K562 (cell line): ENCODE data around the gene APEX2. TPM values are rescaled to one million over a fixed set of nuclear protein-coding genes. Genes with fewer than 3 reads are reported as not detected.

Experiments used
- ATAC-seq: fragments of 200-7000 bp; cut with Tn5 transposase; 3 replicates; pipeline ENCODE4 v1.9.1; 2020; ENCODE audit warnings: moderate library complexity
- BruUV-seq: library from RNA; stranded (reverse); fragments of 400-500 nt; replicated peaks from 2 replicates; lab custom pipeline; 2021; lab: Mats Ljungman, UMichigan
- CTCF ChIA-PET: fragments of 300-600 bp; formaldehyde crosslinking; extraction: SDS; loops from one replicate; lab custom pipeline; 2021; ENCODE audit warnings: low intra/inter-chr PET ratio; lab: Yijun Ruan, JAX
- POLR2A ChIA-PET: fragments of 300-600, 350-650 bp; sonication (Branson Sonifier 250); formaldehyde crosslinking; extraction: SDS; loops from one replicate; lab custom pipeline; 2021; ENCODE audit warnings: antibody characterized with exemption, inconsistent platforms; lab: Yijun Ruan, JAX
- DNase-seq, 4 experiments: peaks; one replicate each; pipeline versions ENCODE4 v3.0.0 to v3.0.0-alpha.2; 2011 to 2018; ENCODE audit warnings: low spot score in 3 of 4, mixed read lengths in 3 of 4; ENCODE audit errors: extremely low read depth in 1 of 4
- FAIRE-seq: peaks from 2 replicates; lab custom pipeline; 2011; peaks lifted over from hg19 to GRCh38; lab: Jason Lieb, UNC
- H2AFZ ChIP-seq: 2 replicates; pipeline ENCODE4 v1.6.0; 2011; ENCODE audit warnings: low read depth, low read length, control low read depth, inconsistent platforms
- H3K27ac ChIP-seq: fragments of 200-600 bp; 3 replicates; pipeline ENCODE4 v1.8.0; 2011; ENCODE audit warnings: low read depth, mild to moderate bottlenecking, control low read depth, inconsistent platforms, low read length, moderate library complexity, mixed read lengths; ENCODE audit errors: extremely low read depth
- H3K27me3 ChIP-seq, 2 experiments: fragments of 300-600 bp in 1 of 2; 2 replicates in 1 of 2; 3 replicates in 1 of 2; pipeline versions ENCODE4 v1.6.0 to v1.8.0; 2011; ENCODE audit warnings: inconsistent platforms in 2 of 2, low read length in 2 of 2, mild to moderate bottlenecking in 1 of 2, mixed read lengths in 1 of 2, moderate library complexity in 1 of 2; ENCODE audit not compliant: control insufficient read depth in 2 of 2, insufficient read depth in 2 of 2
- H3K36me3 ChIP-seq: fragments of 300-600 bp; 3 replicates; pipeline ENCODE4 v1.8.0; 2011; ENCODE audit warnings: mild to moderate bottlenecking, low read length, inconsistent platforms; ENCODE audit not compliant: control insufficient read depth, insufficient read depth
- H3K4me1 ChIP-seq, 2 experiments: fragments of 200-600 bp in 1 of 2; replicated peaks in 1 of 2; 2 replicates in 1 of 2; 3 replicates in 1 of 2; pipeline versions ENCODE4 v1.5.1 to v1.8.0; 2011; ENCODE audit warnings: inconsistent platforms in 2 of 2, low read length in 2 of 2, mild to moderate bottlenecking in 1 of 2, mixed read lengths in 1 of 2, moderate library complexity in 1 of 2; ENCODE audit not compliant: control insufficient read depth in 2 of 2, insufficient read depth in 2 of 2
- H3K4me2 ChIP-seq: 2 replicates; pipeline ENCODE4 v1.6.1; 2011; ENCODE audit warnings: low read length, control low read depth, inconsistent platforms, mixed read lengths; ENCODE audit not compliant: insufficient read depth
- H3K4me3 ChIP-seq: fragments of 200-600 bp; sonication (generic), shearing (Covaris generic); 2 replicates; pipeline ENCODE4 v1.5.1; 2016; ENCODE audit warnings: control low read depth, inconsistent platforms
- H3K79me2 ChIP-seq: fragments of 200-600 bp; 3 replicates; pipeline ENCODE4 v1.8.0; 2011; ENCODE audit warnings: low read length, inconsistent platforms; ENCODE audit not compliant: control insufficient read depth, insufficient read depth
- H3K9ac ChIP-seq, 2 experiments: 2 replicates each; pipeline versions ENCODE4 v1.6.0 to v1.6.1; 2011; ENCODE audit warnings: low read depth in 2 of 2, low read length in 2 of 2, control low read depth in 1 of 2, inconsistent platforms in 1 of 2, mild to moderate bottlenecking in 1 of 2, mixed read lengths in 1 of 2; ENCODE audit not compliant: insufficient read depth in 1 of 2
- H3K9me1 ChIP-seq: one replicate; pipeline ENCODE4 v1.6.0; 2011; ENCODE audit warnings: inconsistent platforms, mild to moderate bottlenecking, low read length, moderate library complexity; ENCODE audit not compliant: control insufficient read depth, insufficient read depth
- H3K9me3 ChIP-seq: replicated peaks from 2 replicates; pipeline ENCODE4 v1.5.1; 2011; ENCODE audit warnings: low read depth, low read length, inconsistent platforms; ENCODE audit not compliant: control insufficient read depth, insufficient read depth
- H4K20me1 ChIP-seq: replicated peaks from 2 replicates; pipeline ENCODE4 v1.6.1; 2011; ENCODE audit warnings: low read length, inconsistent platforms, mixed read lengths; ENCODE audit not compliant: control insufficient read depth, insufficient read depth
- BRD4 ChIP-seq: fragments of 200-600 bp; sonication (generic); IDR thresholded peaks from 2 replicates; pipeline ENCODE4 v1.6.1; 2017; ENCODE audit warnings: inconsistent platforms
- CC2D1A ChIP-seq: fragments of 450-650 bp; IDR thresholded peaks from 2 replicates; pipeline ENCODE4 v1.6.1; 2017; ENCODE audit warnings: mild to moderate bottlenecking
- ELF4 ChIP-seq: fragments of 450-650 bp; formaldehyde crosslinking; IDR thresholded peaks from 2 replicates; pipeline ENCODE4 v1.4.0; 2022; ENCODE audit warnings: missing genetic modification characterization
- ESRRB ChIP-seq: fragments of 250-450 bp; sonication (Bioruptor Pico); IDR thresholded peaks from 2 replicates; pipeline ENCODE4 v1.5.0; 2020; ENCODE audit warnings: mild to moderate bottlenecking, moderate library complexity, borderline replicate concordance
- FOXK2 ChIP-seq, 2 experiments: fragments of 450-650 bp; IDR thresholded peaks in 1 of 2; conservative IDR thresholded peaks in 1 of 2; 2 replicates each; pipeline ENCODE4 v1.6.1; 2016; ENCODE audit warnings: low read depth in 2 of 2, mild to moderate bottlenecking in 1 of 2
- GTF2B ChIP-seq: IDR thresholded peaks from 2 replicates; pipeline ENCODE4 v1.6.1; 2011; ENCODE audit not compliant: insufficient read length; ENCODE audit errors: extremely low read depth
- ID3 ChIP-seq, 2 experiments: fragments of 250-450 bp in 1 of 2; fragments of 450-650 bp in 1 of 2; sonication (Bioruptor Pico) in 1 of 2; IDR thresholded peaks; 2 replicates each; pipeline versions ENCODE4 v1.6.1 to v1.8.0; 2016 to 2021; ENCODE audit warnings: mild to moderate bottlenecking in 2 of 2, moderate library complexity in 2 of 2, missing compliant biosample characterization in 1 of 2, missing genetic modification characterization in 1 of 2
- JUND ChIP-seq, 2 experiments: IDR thresholded peaks; 2 replicates in 1 of 2; 3 replicates in 1 of 2; pipeline ENCODE4 v1.6.1; 2011; ENCODE audit warnings: borderline replicate concordance in 2 of 2, low read depth in 2 of 2, low read length in 2 of 2, improper control_type of control experiment in 1 of 2, missing biosample characterization in 1 of 2, missing genetic modification characterization in 1 of 2, missing genetic modification reagents in 1 of 2
- MAFF ChIP-seq: IDR thresholded peaks from 2 replicates; pipeline ENCODE4 v1.6.1; 2012; ENCODE audit warnings: low read length, improper control_type of control experiment
- MLLT1 ChIP-seq, 2 experiments: fragments of 450-650 bp; IDR thresholded peaks; 2 replicates each; pipeline ENCODE4 v1.6.1; 2016
- MTA1 ChIP-seq: fragments of 450-650 bp; IDR thresholded peaks from 2 replicates; pipeline ENCODE4 v1.6.1; 2017; ENCODE audit warnings: borderline replicate concordance
- MTA3 ChIP-seq: fragments of 450-650 bp; formaldehyde crosslinking; IDR thresholded peaks from 2 replicates; pipeline ENCODE4 v1.6.1; 2017; ENCODE audit warnings: mild to moderate bottlenecking, borderline replicate concordance
- NCOA2 ChIP-seq, 2 experiments: fragments of 450-650 bp; IDR thresholded peaks; 2 replicates each; pipeline ENCODE4 v1.6.1; 2018; ENCODE audit warnings: mild to moderate bottlenecking in 2 of 2, moderate library complexity in 1 of 2; ENCODE audit not compliant: partially characterized antibody in 2 of 2
- SREBF1 ChIP-seq: fragments of 150-350 bp; IDR thresholded peaks from 2 replicates; pipeline ENCODE4 v1.6.1; 2014; ENCODE audit warnings: antibody characterized with exemption, low read depth, low read length, borderline replicate concordance
- STAG1 ChIP-seq: sonication (generic); formaldehyde crosslinking; IDR thresholded peaks from 2 replicates; pipeline ENCODE4 v1.5.0; 2020; ENCODE audit warnings: missing genetic modification reagents, borderline replicate concordance
- TRIM28 ChIP-seq: fragments of 450-650 bp; IDR thresholded peaks from 2 replicates; pipeline ENCODE4 v1.6.1; 2017
- YY1 ChIP-seq, 3 experiments: IDR thresholded peaks; 2 replicates each; pipeline ENCODE4 v1.6.1; 2011; ENCODE audit warnings: low read length in 2 of 3, mild to moderate bottlenecking in 2 of 3, moderate library complexity in 2 of 3, borderline replicate concordance in 1 of 3, control low read depth in 1 of 3, low read depth in 1 of 3; ENCODE audit not compliant: insufficient read depth in 3 of 3, insufficient replicate concordance in 2 of 3, control insufficient read depth in 1 of 3, insufficient read length in 1 of 3; ENCODE audit errors: extremely low read depth in 1 of 3
- ZFP30 ChIP-seq: fragments of 250-450 bp; sonication (Bioruptor Pico); IDR thresholded peaks from 2 replicates; pipeline ENCODE4 v1.8.0; 2022; ENCODE audit warnings: moderate library complexity, mild to moderate bottlenecking, inconsistent platforms, borderline replicate concordance
- ZNF77 ChIP-seq: fragments of 250-450 bp; sonication (Bioruptor Pico); IDR thresholded peaks from 2 replicates; pipeline ENCODE4 v1.5.0; 2020
- WGBS: fragments of 100-300 bp; shearing (Covaris generic); methylation state at CpG from one replicate; pipeline ENCODE4 v1.1.6; 2016; ENCODE audit warnings: low coverage, mixed read lengths; ENCODE audit not compliant: insufficient coverage; ENCODE audit errors: missing lambda C conversion rate; 5-methylcytosine and 5-hydroxymethylcytosine counted together
- in situ Hi-C: fragments of 300-500 bp; cut with MboI; formaldehyde crosslinking; loops from 4 replicates; pipeline ENCODE4 v1.15.0; 2018; ENCODE audit warnings: inconsistent platforms, mixed read lengths
- intact Hi-C: fragments of 100-400 bp; cut with micrococcal nuclease; formaldehyde crosslinking; loops from 2 replicates; pipeline ENCODE4 v1.14.2; 2022
- polyA plus RNA-seq, 8 experiments: library from polyadenylated mRNA; depleted of rRNA in 4 of 8; stranded (reverse) in 5 of 8; unstranded in 3 of 8; fragments of >200 nt; fragmentation: Nextera tagmentation in 2 of 8; fragmentation: Illumina TruSeq in 1 of 8; extraction: Ambion mirVana in 2 of 8; extraction: Trizol in 1 of 8; gene quantifications; 2 replicates each; pipeline versions ENCODE4 v1.2.1 to v1.2.3, GENCODE V29; 2011 to 2014; ENCODE audit warnings: inconsistent platforms in 1 of 8, missing spikeins in 1 of 8
- total RNA-seq, 7 experiments: library from RNA; depleted of rRNA in 6 of 7; stranded (reverse); fragments of >200 nt in 6 of 7; fragmentation: Illumina TruSeq in 2 of 7; extraction: Trizol in 2 of 7; gene quantifications; 2 replicates each; pipeline versions ENCODE4 v1.2.1 to v1.2.3, GENCODE V29; 2011 to 2021; ENCODE audit warnings: low replicate concordance in 1 of 7

Gene APEX2
- total and polyA plus RNA-seq, 9 of the 15 experiments (the other 6 are each of a cell fraction or from before 2014, with no cell fraction given), result 9.4 to 34.2 (median 25.9) TPM

- H4K20me1 ChIP-seq, result no peaks in the 10 kb centered on the region
- no peak; the same call in 2 of the 3 replicates for ATAC-seq
- no peak overlapping the region; the same call in 1 of the 2 replicates for H3K4me2 ChIP-seq
- no peaks in the 10 kb centered on the region for H3K9me1 ChIP-seq
- POLR2A ChIA-PET, result no interaction called here
- TF ChIP-seq JUND (IDR thresholded peaks at IDR 0.05; ENCODE audit: borderline replicate concordance, low read depth, low read length), result no peak
- TF ChIP-seq JUND (tag; IDR thresholded peaks at IDR 0.05; ENCODE audit: borderline replicate concordance, low read depth, low read length), result no peak
- no peak for TF ChIP-seq SREBF1
- TF ChIP-seq STAG1 (CRISPR knock-in tag), result no peak
- TF ChIP-seq FOXK2 (conservative IDR thresholded peaks at IDR 0.05 in 1 of 2, IDR thresholded peaks at IDR 0.05 in 1 of 2; ENCODE audit: low read depth in 2 of 2), result no peak
- TF ChIP-seq GTF2B, result no peak
- no peak for TF ChIP-seq MTA3
- no peak for TF ChIP-seq TRIM28
- TF ChIP-seq ELF4 (CRISPR knock-in tag), result no peak
- no peak for TF ChIP-seq MTA1
- no peak for TF ChIP-seq NCOA2 (IDR thresholded peaks at IDR 0.05; ENCODE audit: partially characterized antibody in 2 of 2)
- no peak for TF ChIP-seq BRD4
- TF ChIP-seq CC2D1A, result no peak
- TF ChIP-seq ZFP30 (CRISPR knock-in tag), result no peak
- no peak for TF ChIP-seq ESRRB (CRISPR knock-in tag)
- no peak for TF ChIP-seq ZNF77 (CRISPR knock-in tag)
- TF ChIP-seq ID3 (CRISPR knock-in tag; IDR thresholded peaks at IDR 0.05), result no peak
- no peak for TF ChIP-seq ID3 (tag; IDR thresholded peaks at IDR 0.05)
- no peak for TF ChIP-seq YY1 (IDR thresholded peaks at IDR 0.05; ENCODE audit: borderline replicate concordance in 1 of 3, control insufficient read depth in 1 of 3, extremely low read depth in 1 of 3, insufficient read depth in 3 of 3, insufficient read length in 1 of 3, insufficient replicate concordance in 2 of 3, low read depth in 1 of 3, low read length in 2 of 3)
- no peak for TF ChIP-seq MAFF
- no peak for TF ChIP-seq MLLT1 (IDR thresholded peaks at IDR 0.05)
- H3K79me2 ChIP-seq, result peaks cover 17% of the 10 kb centered on the region
- in situ Hi-C loops (no loop called here), intact Hi-C loops (no loop called here)
- H3K27me3 ChIP-seq, result no peaks in the 10 kb centered on the region
- no peak overlapping the region for H2AFZ ChIP-seq
- no peaks in the 10 kb centered on the region for H3K9me3 ChIP-seq
- CTCF ChIA-PET, result no interaction called here
- H3K27ac ChIP-seq, result no peak overlapping the region
- H3K9ac ChIP-seq, result no peak overlapping the region
- FAIRE-seq, result no peak
- peaks cover 3 to 21% of the 10 kb centered on the region in 2 experiments; a peak in 3 of 5 replicates for H3K4me1 ChIP-seq
- BruUV-seq, result no TSS peak
- H3K4me3 ChIP-seq, result no peak overlapping the region
- DNase-seq, result no peak
- WGBS, result 56% methylated on average over 2 of the region's 2 CpGs
- no peaks in the 10 kb centered on the region for H3K36me3 ChIP-seq
Observed at GRCh38 chrX:55033429-55033828, 33.3 kb downstream of the APEX2 start.
